Activated T-cell treated with anti-CD3 and anti-CD28 coated beads, Interleukin-2, amount 50 U/mL, for 24 hours (primary cell): ENCODE measurements around the gene STAT4.

ENCODE experiments used
- DNase-seq: peaks from one replicate; pipeline ENCODE4 v3.0.0-alpha.2; 2020
- H3K27ac Mint-ChIP-seq: 2 replicates; pipeline ENCODE4 v1.8.0; 2020; ENCODE audit warnings: mild to moderate bottlenecking, mixed read lengths
- H3K27me3 Mint-ChIP-seq: 2 replicates; pipeline ENCODE4 v1.8.0; 2020; ENCODE audit warnings: mixed read lengths
- H3K36me3 Mint-ChIP-seq: 2 replicates; pipeline ENCODE4 v1.8.0; 2020; ENCODE audit warnings: low read depth, mixed read lengths
- H3K4me1 Mint-ChIP-seq: 2 replicates; pipeline ENCODE4 v1.8.0; 2020; ENCODE audit warnings: low read depth, mixed read lengths
- H3K4me3 Mint-ChIP-seq: 2 replicates; pipeline ENCODE4 v1.8.0; 2020; ENCODE audit warnings: mild to moderate bottlenecking, moderate library complexity, mixed read lengths
- H3K9me3 Mint-ChIP-seq: 2 replicates; pipeline ENCODE4 v1.8.0; 2020; ENCODE audit warnings: mixed read lengths

Gene STAT4

DNA sequence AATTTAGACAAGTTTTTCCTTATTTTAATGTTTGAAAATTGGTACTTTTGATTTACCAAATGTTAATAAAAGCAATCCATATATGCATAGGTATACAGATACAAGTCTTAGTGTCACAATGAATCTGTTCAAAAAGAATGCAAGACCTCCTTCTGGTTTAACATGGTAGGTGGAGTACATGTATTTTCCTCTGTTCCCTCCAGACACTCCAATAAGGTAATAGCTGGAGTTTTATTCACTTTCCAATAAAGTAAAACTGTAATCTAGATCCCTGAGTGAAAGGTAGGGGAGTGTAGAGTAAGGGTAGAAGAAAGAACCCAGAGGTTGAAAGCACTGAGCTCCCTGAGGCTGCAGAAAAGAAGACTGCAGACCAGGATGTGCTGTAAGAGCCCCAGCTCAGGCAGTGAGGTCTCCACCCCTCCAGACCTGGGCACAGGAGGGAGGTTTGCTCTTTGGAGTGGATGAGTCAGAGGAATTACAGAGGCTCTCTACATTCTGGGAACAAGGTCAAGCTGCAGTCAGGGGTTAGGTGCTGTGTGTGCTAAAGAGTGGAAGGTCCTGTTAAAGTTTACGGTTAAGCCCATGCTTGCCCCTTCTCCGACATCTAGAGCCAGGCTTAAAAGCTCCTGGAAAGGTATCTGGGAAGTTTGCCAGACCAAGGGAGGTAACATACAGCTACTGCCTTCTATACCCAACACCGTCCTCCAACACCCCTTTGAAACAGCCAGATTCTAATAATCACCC, 109.2 kb downstream of the STAT4 start:
- Mint-ChIP-seq H3K27ac (peak overlapping the region; percentile 66), H3K9me3 (no peaks in the 10 kb centered on the region), H3K4me1 (peaks cover 46% of the 10 kb centered on the region), H3K36me3 (peaks cover 68% of the 10 kb centered on the region), H3K27me3 (no peaks in the 10 kb centered on the region), H3K4me3 (no peak overlapping the region)
- no peak for DNase-seq

DNA sequence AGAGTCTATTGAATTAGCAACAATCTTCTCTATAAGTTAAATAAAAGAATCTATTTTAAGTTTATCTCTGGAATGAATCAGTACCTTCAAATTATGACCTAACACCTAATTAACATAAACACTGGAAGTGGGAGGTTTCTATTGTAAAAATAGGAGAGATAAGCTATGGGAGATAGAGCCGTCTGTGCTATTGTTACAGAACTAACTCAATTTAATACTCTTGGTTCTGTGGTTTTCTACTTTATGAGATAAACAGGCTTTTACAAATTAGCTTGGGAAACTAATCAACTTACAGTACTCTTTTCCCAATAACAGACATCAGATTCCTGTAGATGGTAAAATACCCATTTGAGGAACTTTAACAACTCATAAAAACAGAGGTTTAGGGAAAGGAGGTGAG, 111.2 kb downstream of the STAT4 start:
- H3K27me3 Mint-ChIP-seq = no peaks in the 10 kb centered on the region
- DNase-seq = no peak
- peaks cover 75% of the 10 kb centered on the region for H3K36me3 Mint-ChIP-seq

DNA sequence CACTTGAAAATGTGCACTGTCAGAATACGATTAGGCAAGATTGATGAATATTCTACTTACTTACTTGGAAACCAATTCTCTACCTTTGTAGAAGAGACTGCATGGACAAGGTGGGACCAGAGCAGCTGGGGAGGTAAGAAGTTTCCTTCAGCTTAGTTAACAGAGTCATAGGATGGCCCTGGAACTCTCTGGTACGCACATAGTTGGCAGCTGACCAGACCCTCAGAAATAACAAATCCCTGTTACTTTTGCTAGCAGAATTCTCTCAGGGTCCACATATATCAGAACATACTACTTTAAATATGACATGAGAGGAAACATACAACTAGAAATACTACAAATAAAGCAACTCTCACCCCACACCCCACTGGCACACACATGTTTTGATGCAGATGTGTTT, 112.1 kb downstream of the STAT4 start:
- Mint-ChIP-seq H3K4me1 (peaks cover 51% of the 10 kb centered on the region), H3K9me3 (no peaks in the 10 kb centered on the region), H3K36me3 (peaks cover 72% of the 10 kb centered on the region), H3K4me3 (peak overlapping the region; percentile 3), H3K27ac (peak overlapping the region; percentile 88), H3K27me3 (no peaks in the 10 kb centered on the region)
- no peak for DNase-seq

More for the DNA sequence above, 111.2 kb downstream of the STAT4 start:
- no peak overlapping the region for H3K4me3 Mint-ChIP-seq
- H3K9me3 Mint-ChIP-seq = no peaks in the 10 kb centered on the region
- peaks cover 51% of the 10 kb centered on the region for H3K4me1 Mint-ChIP-seq
- H3K27ac Mint-ChIP-seq = no peak overlapping the region

DNA sequence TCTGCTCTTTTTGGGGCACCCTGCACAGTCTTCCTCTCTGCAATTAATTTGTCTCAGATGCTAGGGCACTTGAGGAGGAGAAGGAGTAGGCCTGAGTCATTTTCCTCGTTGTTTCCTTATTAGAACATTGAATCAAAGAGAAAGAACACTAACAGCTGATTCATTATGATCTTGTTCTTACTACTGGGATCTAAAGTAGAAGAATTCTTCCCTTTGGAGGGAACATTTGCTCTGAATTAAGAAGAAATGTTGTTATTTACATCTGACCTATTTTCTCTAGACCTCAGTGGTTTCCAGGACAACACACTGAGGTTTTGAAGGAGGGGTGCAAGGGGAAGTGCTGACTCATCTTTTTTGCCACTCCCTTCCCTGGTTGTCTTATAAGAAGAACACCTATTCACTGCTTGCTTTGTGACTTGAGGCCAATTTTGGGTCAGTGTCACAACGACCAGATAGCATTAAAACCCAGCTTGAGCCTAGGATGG, 112.5 kb downstream of the STAT4 start:
- Mint-ChIP-seq H3K36me3 (peaks cover 73% of the 10 kb centered on the region), H3K4me3 (peak overlapping the region; percentile 3), H3K4me1 (peaks cover 48% of the 10 kb centered on the region), H3K27me3 (no peaks in the 10 kb centered on the region), H3K9me3 (no peaks in the 10 kb centered on the region), H3K27ac (peak overlapping the region; percentile 88)
- DNase-seq = no peak

DNA sequence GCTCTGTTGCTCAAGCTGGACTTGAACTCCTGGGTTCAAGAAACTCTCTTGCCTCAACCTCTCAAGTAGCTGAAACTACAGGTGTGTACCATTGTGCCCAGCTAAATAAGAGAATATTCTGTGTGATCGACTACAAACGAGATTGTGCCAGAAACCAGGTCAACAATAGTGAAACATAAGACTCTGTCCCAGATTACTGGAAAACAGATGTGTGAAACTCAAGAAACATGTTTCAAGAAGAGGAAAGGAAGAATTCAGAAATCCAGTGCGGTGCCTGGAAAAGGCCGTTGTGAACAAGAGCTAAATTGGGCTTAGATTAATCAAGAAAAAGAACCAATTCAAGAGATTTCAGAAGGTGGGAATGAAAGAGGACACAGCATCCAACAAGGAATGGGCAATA, 113.4 kb downstream of the STAT4 start:
- DNase-seq = no peak
- H3K36me3 Mint-ChIP-seq = peaks cover 79% of the 10 kb centered on the region
- no peaks in the 10 kb centered on the region for H3K9me3 Mint-ChIP-seq
- no peak overlapping the region for H3K4me3 Mint-ChIP-seq
- no peaks in the 10 kb centered on the region for H3K27me3 Mint-ChIP-seq
- H3K27ac Mint-ChIP-seq = peak overlapping the region; percentile 88
- peaks cover 46% of the 10 kb centered on the region for H3K4me1 Mint-ChIP-seq

DNA sequence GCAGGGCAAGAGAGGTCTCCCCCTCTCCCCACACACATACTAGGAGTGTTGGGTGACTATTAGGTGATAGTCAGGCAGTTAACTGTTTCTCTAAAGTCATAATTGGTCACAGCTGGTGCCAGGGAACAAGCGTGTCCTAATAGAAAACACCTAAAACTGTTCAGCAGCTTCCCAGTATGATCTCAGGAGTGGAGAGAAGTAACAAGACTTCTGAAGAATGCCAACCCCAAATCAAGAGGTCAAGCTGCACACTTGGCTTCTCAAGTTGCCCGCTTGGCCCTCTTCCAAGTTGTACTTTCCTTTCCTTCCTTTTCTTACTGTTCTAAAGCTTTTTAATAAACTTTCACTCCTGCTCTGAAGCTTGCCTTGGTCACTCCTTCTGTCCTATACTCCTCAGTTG, 114.4 kb downstream of the STAT4 start:
- DNase-seq = no peak
- peaks cover 39% of the 10 kb centered on the region for H3K4me1 Mint-ChIP-seq
- H3K36me3 Mint-ChIP-seq = peaks cover 83% of the 10 kb centered on the region
- H3K27me3 Mint-ChIP-seq = no peaks in the 10 kb centered on the region
- no peaks in the 10 kb centered on the region for H3K9me3 Mint-ChIP-seq
- H3K27ac Mint-ChIP-seq = peak overlapping the region; percentile 40
- H3K4me3 Mint-ChIP-seq = no peak overlapping the region

DNA sequence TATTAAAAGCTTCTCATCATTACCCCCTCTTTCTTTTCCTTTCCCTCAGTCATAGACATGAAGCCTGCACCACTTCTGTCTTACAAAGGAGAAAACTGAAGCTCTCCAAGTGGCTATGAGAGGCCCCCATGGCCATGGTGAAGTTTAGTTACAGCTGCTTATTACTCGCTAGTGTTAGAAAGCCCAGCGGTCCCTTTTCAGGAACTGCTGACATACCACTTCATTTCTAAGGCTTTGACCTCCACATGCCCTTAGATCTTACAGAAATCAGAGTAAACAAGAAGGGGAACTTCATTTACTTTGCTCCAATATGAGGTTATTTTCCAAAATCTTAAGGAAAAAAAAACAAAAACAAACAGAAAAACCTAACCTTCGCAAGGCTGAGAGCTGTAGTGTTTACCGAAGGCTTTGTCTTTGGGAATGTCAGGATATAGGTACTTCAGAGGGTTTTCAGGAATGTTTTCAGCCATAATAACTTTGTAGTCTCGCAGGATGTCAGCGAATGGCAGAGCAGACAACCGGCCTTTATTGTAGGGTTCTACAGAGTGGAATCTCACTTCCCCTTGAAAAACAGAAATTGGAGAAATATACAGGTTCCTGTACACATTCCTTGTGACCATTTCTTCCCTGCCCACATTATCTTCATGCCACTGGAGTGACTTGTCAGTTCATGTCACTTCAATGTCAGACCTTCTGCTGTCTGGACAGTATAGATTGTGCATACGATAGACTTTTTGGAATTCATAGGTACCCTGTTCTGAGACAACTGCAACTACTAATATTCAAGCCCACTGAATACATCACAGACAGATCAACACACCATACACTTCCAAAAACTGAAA, 118.0 kb downstream of the STAT4 start:
- peak overlapping the region; percentile 81 for H3K27ac Mint-ChIP-seq
- peaks cover 91% of the 10 kb centered on the region for H3K36me3 Mint-ChIP-seq
- H3K4me1 Mint-ChIP-seq = peaks cover 48% of the 10 kb centered on the region
- H3K9me3 Mint-ChIP-seq = no peaks in the 10 kb centered on the region
- no peak for DNase-seq
- H3K27me3 Mint-ChIP-seq = no peaks in the 10 kb centered on the region
- no peak overlapping the region for H3K4me3 Mint-ChIP-seq

DNA sequence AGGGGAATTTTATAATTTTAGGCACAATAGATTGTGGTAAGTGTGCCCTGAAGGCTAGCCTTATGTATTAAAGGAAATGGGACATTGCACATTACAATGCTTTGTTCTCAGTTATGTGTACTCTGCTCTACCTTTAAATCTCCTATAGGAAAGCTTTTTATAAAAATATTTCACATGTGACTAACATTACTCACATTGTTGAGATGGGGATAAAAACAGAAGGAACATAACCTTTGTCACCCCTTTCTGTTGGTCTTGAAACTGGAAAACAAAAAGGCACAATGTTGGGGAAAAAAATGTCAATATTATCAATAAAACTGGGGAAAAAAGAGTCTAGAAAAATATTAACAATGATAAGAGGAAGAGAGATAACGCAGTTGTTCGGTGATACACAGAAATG, 119.5 kb downstream of the STAT4 start:
- Mint-ChIP-seq H3K9me3 (no peaks in the 10 kb centered on the region), H3K4me1 (peaks cover 46% of the 10 kb centered on the region), H3K36me3 (peaks cover 91% of the 10 kb centered on the region), H3K27me3 (no peaks in the 10 kb centered on the region), H3K4me3 (no peak overlapping the region), H3K27ac (peak overlapping the region; percentile 39)
- DNase-seq = no peak

DNA sequence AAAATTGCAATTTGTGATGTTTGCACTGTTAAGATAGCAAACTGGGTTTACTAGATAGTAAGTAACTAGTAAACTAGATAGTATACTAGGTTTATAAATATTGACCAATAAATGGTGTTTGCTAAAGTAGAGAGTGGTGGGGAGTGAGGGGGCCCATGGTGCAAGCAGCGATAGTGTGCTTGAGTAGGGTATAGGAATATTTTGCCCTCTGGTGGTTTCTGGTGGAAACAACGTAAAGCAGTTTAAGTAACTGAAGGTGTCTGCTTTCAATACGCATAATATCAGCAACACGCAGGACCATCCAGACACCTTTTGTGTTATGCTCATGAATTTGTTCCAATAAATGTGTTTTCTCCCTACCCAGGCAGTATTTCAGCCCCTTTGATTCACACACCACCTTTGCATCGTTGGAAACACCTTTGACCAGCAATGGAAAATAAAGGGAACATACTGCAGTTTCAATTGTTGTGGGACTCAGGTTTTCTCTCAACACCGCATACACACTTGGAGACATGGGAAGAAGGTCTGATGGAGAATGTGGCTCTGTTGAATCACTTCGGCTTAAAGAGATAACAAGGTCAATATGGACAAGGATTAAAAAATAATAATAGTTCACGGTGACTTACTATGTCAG, 120.2 kb downstream of the STAT4 start:
- H3K27me3 Mint-ChIP-seq = no peaks in the 10 kb centered on the region
- peaks cover 49% of the 10 kb centered on the region for H3K4me1 Mint-ChIP-seq
- no peak overlapping the region for H3K4me3 Mint-ChIP-seq
- H3K9me3 Mint-ChIP-seq = no peaks in the 10 kb centered on the region
- H3K36me3 Mint-ChIP-seq = peaks cover 90% of the 10 kb centered on the region
- H3K27ac Mint-ChIP-seq = peak overlapping the region; percentile 39
- no peak for DNase-seq

DNA sequence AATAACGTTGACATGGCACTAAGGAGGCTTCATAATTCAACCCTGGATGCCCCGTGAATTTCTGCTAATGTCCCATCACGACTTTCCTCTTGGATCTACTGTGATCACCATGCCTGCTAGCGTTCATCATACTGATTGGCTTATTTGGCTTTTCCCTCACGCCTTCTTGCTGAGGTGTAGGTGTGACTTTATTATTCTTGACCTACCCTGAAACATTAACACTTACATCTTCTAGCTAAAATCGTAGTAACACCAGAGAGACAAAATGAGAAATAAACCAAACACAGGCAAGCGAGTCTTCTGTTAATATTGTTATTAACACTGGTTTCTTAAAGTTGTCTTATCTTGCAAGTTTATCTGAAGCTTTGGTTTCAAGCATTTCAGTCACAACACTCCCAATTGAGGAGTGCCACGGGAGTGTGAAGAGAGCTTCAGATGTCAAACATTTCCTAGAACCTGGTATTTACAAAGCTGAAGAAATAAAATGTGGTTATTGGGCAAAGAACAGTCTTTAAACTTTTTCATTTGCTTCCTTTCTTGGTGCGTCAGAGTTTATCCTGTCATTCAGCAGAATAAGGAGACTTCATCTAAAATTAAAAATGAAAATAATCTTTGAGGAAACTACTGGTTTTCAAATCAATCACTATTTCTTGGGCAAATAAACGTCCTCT, 121.4 kb downstream of the STAT4 start:
- H3K27ac Mint-ChIP-seq = peak overlapping the region; percentile 78
- H3K4me1 Mint-ChIP-seq = peaks cover 62% of the 10 kb centered on the region
- no peaks in the 10 kb centered on the region for H3K9me3 Mint-ChIP-seq
- no peak for DNase-seq
- peaks cover 79% of the 10 kb centered on the region for H3K36me3 Mint-ChIP-seq
- no peak overlapping the region for H3K4me3 Mint-ChIP-seq
- H3K27me3 Mint-ChIP-seq = no peaks in the 10 kb centered on the region

DNA sequence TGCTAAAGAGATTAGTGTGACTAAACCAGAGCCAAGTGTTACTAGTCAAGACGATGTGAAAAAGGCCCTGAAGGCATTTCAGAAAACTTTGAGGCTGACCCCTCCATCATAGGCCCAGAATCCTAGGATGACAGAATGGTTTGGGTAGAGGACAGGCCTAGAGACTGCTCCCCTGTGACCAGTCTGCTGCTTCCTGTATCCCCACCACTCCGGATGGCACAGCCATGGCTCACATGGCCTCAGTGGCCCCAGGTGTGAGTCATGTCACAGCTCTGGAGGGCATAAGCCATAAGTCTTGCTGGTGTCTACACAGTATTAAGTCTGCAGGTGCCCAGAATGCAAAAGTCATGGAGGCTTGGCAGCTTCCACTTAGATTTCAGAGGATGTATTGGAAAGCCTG, 124.4 kb downstream of the STAT4 start:
- peaks cover 64% of the 10 kb centered on the region for H3K4me1 Mint-ChIP-seq
- peaks cover 55% of the 10 kb centered on the region for H3K36me3 Mint-ChIP-seq

DNA sequence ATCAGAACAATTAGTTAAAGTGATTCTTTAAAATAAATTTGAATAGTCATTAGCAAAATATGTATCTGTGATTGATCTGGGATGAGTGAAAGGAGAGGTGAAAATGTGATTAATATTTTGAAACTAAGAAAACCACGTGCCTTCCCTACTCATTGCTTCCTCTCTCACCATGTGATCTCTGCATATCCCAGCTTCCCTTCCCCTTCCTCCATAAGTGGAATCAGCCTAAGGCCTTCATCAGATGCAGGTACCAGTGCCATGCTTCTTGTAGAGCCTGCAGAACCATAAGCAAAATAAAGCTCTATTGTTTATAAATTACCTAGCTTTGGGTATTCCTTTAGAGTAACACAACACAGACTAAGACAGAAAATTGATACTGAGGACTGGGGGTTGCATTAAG, 125.7 kb downstream of the STAT4 start:
- no peaks in the 10 kb centered on the region for H3K27me3 Mint-ChIP-seq
- no peaks in the 10 kb centered on the region for H3K9me3 Mint-ChIP-seq
- H3K4me1 Mint-ChIP-seq = peaks cover 52% of the 10 kb centered on the region
- no peak for DNase-seq
- H3K4me3 Mint-ChIP-seq = no peak overlapping the region
- peak overlapping the region; percentile 38 for H3K27ac Mint-ChIP-seq
- H3K36me3 Mint-ChIP-seq = peaks cover 43% of the 10 kb centered on the region

More for the DNA sequence above, 124.4 kb downstream of the STAT4 start:
- H3K4me3 Mint-ChIP-seq = no peak overlapping the region
- peak overlapping the region; percentile 32 for H3K27ac Mint-ChIP-seq
- DNase-seq = no peak
- no peaks in the 10 kb centered on the region for H3K27me3 Mint-ChIP-seq
- no peaks in the 10 kb centered on the region for H3K9me3 Mint-ChIP-seq

DNA sequence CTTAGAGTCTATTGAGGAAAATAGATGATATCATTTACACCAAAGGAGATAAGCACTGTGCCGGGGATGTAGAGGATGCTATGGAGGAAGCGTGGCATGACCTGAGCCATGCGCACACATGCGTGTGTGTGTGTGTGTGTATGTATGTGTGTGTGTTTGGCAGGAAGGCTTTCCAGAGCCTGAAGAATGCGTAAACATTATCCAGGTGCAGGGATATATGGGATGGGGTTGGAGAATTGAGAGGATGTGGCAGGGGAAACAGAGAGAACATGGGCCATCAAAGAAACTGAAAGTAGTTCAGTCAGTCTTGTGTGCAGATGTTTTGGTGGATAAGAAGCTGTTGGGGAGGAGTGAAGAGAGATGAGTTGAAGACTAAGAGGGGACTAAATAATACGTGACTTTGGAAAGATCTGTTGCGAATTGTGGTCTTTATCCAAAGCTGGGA, 127.5 kb downstream of the STAT4 start:
- Mint-ChIP-seq H3K27ac (no peak overlapping the region), H3K4me1 (peaks cover 53% of the 10 kb centered on the region), H3K4me3 (no peak overlapping the region), H3K36me3 (peaks cover 25% of the 10 kb centered on the region), H3K27me3 (no peaks in the 10 kb centered on the region), H3K9me3 (no peaks in the 10 kb centered on the region)
- no peak for DNase-seq

DNA sequence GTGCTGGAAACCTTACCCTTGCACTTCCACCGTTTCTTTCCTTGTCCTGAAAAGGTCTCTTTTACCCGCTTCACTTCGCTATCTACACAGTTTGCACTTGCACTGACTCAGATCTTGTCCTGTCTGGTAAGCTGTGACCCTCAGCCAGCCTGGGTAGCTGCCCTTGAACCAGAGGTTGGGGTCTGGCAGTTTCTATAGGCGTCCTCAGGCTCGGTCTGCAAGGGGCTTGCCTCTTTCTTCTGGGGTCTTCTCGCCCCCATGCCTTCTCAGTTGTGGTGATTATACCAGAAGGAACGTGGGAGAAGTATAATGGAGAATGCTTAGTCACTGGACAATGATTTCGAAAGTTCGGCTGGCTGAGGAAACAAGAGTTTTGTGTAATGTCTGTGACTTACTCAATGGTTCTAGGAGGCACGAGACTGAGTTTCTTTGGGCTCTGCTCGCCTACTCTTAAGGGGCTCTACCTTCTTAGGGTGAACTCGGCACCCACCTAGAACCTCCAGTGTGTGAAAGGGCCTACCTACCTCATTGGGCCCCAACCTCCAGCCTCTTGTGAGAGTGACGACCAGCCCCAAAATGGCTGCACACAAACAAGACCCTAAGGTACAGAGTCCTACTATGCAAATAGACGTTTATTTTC, 129.9 kb downstream of the STAT4 start:
- Mint-ChIP-seq H3K4me1 (peaks cover 43% of the 10 kb centered on the region), H3K9me3 (peaks cover 5% of the 10 kb centered on the region), H3K27ac (no peak overlapping the region), H3K36me3 (peaks cover 3% of the 10 kb centered on the region), H3K4me3 (no peak overlapping the region), H3K27me3 (no peaks in the 10 kb centered on the region)
- peak; percentile 80 for DNase-seq
